ENCODE results near the gene NFATC1. TPM values are rescaled to one million over a fixed set of nuclear protein-coding genes. Genes with fewer than 3 reads are reported as not detected.

NFATC1 gene
- total RNA-seq, 3 donors from 2014 or later (not counting 1 experiment from before 2014, with no cell fraction given) = 35.8 to 47.4 (median 37.1) TPM

DNA sequence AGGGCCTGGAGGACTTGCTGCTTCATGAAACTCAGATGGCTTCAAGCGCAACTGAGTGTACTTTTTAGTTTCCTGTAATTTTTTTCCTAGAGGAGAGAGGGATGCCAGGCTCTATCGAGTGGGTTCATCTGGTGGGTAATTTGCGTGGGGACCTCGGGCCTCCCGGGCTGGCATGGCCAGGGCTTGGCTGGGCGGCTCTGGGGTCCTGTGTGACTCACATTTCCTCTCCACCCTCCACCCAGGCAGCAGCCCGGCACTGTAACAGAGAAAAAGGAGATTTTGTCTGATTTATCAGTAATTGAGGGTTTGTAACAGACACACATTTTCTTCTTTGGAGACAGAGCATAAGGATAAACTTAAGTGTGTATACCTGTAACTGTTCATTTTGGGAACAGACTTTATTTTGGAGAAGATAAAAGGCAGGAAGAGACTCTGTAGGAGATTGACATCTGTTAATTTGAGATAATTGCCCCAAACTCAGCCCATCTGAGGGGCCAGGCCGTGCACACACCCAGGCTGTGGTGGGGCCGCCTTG lies 64.3 kb downstream of the NFATC1 start:
- Histone ChIP-seq H3K36me3 (ENCODE audit: control insufficient read depth, insufficient read depth, low read length) (peaks cover 9% of the 10 kb centered on the region), H3K9me3 (ENCODE audit: control insufficient read depth, insufficient read depth, low read length) (no peaks in the 10 kb centered on the region), H3K4me3 (ENCODE audit: low read length) (no peak overlapping the region), H3K27me3 (ENCODE audit: control insufficient read depth, insufficient read depth, low read length) (no peaks in the 10 kb centered on the region), H3K4me1 (ENCODE audit: control insufficient read depth, insufficient read depth, low read length) (peaks cover 19% of the 10 kb centered on the region), H3K27ac (ENCODE audit: low read length) (peak overlapping the region; percentile 65)
- Mint-ChIP-seq H3K36me3 (no peaks in the 10 kb centered on the region), H3K9me3 (no peaks in the 10 kb centered on the region), H3K4me1 (peaks cover 8% of the 10 kb centered on the region in 2 donors), H3K4me3 (no peak overlapping the region), H3K27me3 (ENCODE audit: low read depth in 2 of 2) (no peaks in the 10 kb centered on the region), H3K27ac (peak overlapping the region in 1 of 2 donors; percentile 39)
- 68% methylated on average over 4 of the region's 9 CpGs for WGBS (ENCODE audit: insufficient coverage)
- intact Hi-C loops (cut with micrococcal nuclease) = no loop called here
- ATAC-seq = no peak
- no peak for DNase-seq
- TF ChIP-seq, protein P1, sequence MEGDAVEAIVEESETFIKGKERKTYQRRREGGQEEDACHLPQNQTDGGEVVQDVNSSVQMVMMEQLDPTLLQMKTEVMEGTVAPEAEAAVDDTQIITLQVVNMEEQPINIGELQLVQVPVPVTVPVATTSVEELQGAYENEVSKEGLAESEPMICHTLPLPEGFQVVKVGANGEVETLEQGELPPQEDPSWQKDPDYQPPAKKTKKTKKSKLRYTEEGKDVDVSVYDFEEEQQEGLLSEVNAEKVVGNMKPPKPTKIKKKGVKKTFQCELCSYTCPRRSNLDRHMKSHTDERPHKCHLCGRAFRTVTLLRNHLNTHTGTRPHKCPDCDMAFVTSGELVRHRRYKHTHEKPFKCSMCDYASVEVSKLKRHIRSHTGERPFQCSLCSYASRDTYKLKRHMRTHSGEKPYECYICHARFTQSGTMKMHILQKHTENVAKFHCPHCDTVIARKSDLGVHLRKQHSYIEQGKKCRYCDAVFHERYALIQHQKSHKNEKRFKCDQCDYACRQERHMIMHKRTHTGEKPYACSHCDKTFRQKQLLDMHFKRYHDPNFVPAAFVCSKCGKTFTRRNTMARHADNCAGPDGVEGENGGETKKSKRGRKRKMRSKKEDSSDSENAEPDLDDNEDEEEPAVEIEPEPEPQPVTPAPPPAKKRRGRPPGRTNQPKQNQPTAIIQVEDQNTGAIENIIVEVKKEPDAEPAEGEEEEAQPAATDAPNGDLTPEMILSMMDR (IDR thresholded peaks at IDR 0.05) = no peak

DNA sequence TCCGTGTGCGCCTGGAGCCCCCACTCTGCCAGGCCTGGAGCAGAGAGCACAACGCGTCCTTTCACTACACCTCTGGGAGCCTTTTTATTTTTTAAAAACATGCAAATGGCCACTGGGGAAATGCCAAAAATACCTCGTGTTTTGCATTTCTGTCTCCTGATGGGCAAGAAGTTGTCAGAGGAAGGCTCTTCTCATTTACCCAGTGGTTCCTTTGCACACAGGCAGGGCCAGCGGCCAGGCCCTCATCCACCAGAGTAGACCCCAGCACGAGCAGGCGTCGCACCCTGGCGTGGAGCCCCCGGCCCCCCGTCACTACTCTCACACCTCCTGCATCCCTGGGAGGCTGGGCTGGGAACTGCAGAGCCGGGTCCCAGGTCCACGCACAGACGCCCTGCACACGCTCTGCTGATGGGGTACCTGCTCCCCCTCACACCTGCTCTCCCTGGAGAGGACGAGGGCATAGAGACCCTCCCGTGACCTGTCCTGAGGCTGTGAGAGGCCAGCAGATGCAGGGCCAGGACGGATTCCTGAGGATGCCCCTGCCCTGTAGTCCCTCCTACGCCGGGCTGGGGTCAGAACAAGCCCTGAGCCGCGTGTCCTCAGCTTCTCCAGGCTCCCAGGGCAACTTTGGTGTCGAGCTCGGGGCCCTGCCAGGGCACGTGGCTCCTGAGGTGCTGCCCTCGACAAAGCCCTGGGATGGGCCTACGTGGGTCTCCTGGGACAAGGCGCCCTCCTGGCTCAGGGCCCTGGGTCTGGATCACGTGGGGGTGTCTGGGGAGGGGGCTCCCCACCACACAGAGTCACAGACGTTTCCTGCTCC lies 65.0 kb downstream of the NFATC1 start:
- H3K36me3 Mint-ChIP-seq = no peaks in the 10 kb centered on the region
- DNase-seq = no peak
- no peaks in the 10 kb centered on the region for H3K27me3 ChIP-seq (ENCODE audit: control insufficient read depth, insufficient read depth, low read length)
- peaks cover 8% of the 10 kb centered on the region for H3K36me3 ChIP-seq (ENCODE audit: control insufficient read depth, insufficient read depth, low read length)
- TF ChIP-seq, protein P1 (IDR thresholded peaks at IDR 0.05) = no peak
- no peak overlapping the region for H3K4me3 Mint-ChIP-seq
- no peak for ATAC-seq
- no peaks in the 10 kb centered on the region for H3K9me3 ChIP-seq (ENCODE audit: control insufficient read depth, insufficient read depth, low read length)
- WGBS (ENCODE audit: insufficient coverage) = 82% methylated on average over 30 of the region's 31 CpGs
- H3K27me3 Mint-ChIP-seq (ENCODE audit: low read depth in 2 of 2) = no peaks in the 10 kb centered on the region
- H3K4me1 ChIP-seq (ENCODE audit: control insufficient read depth, insufficient read depth, low read length) = peaks cover 19% of the 10 kb centered on the region
- peak overlapping the region; percentile 65 for H3K27ac ChIP-seq (ENCODE audit: low read length)
- H3K4me1 Mint-ChIP-seq = peaks cover 8% of the 10 kb centered on the region in 2 donors
- intact Hi-C loops (cut with micrococcal nuclease) = no loop called here
- no peak overlapping the region for H3K4me3 ChIP-seq (ENCODE audit: low read length)
- no peaks in the 10 kb centered on the region for H3K9me3 Mint-ChIP-seq
- peak overlapping the region in 1 of 2 donors; percentile 39 for H3K27ac Mint-ChIP-seq

GRCh38 chr18:79461627-79462026 lies 65.9 kb downstream of the NFATC1 start:
- no peaks in the 10 kb centered on the region for H3K27me3 ChIP-seq (ENCODE audit: control insufficient read depth, insufficient read depth, low read length)
- Mint-ChIP-seq H3K9me3 (no peaks in the 10 kb centered on the region), H3K4me3 (no peak overlapping the region), H3K4me1 (peaks cover 8% of the 10 kb centered on the region in 2 donors), H3K27ac (no peak overlapping the region), H3K36me3 (no peaks in the 10 kb centered on the region), H3K27me3 (ENCODE audit: low read depth in 2 of 2) (no peaks in the 10 kb centered on the region)
- H3K4me1 ChIP-seq (ENCODE audit: control insufficient read depth, insufficient read depth, low read length) = peaks cover 26% of the 10 kb centered on the region
- DNase-seq (no peak), ATAC-seq (no peak)
- H3K27ac ChIP-seq (ENCODE audit: low read length) = no peak overlapping the region
- peaks cover 6% of the 10 kb centered on the region for H3K36me3 ChIP-seq (ENCODE audit: control insufficient read depth, insufficient read depth, low read length)
- intact Hi-C loops (cut with micrococcal nuclease) = no loop called here
- TF ChIP-seq, protein P1 (IDR thresholded peaks at IDR 0.05) = no peak
- 90% methylated on average over 22 of the region's 22 CpGs for WGBS (ENCODE audit: insufficient coverage)
- H3K9me3 ChIP-seq (ENCODE audit: control insufficient read depth, insufficient read depth, low read length) = no peaks in the 10 kb centered on the region
- H3K4me3 ChIP-seq (ENCODE audit: low read length) = no peak overlapping the region
